GM19193 (cell line): ENCODE measurements around the gene CASKIN2.

Experiments
- POLR2A ChIP-seq: IDR thresholded peaks from 4 replicates; pipeline ENCODE4 v1.6.1; 2011; ENCODE audit not compliant: insufficient read depth, insufficient read length; ENCODE audit errors: extremely low read depth

Gene CASKIN2

GRCh38 chr17:75552425-75553294 lies 37.3 kb upstream of the CASKIN2 start:
- no peak for TF ChIP-seq POLR2A

- TF ChIP-seq POLR2A, result no peak
Observed at GRCh38 chr17:75551266-75551665, 35.9 kb upstream of the CASKIN2 start.

- TF ChIP-seq POLR2A, result no peak
Observed at GRCh38 chr17:75550139-75550465, 34.8 kb upstream of the CASKIN2 start.

GRCh38 chr17:75549246-75550138 lies 34.2 kb upstream of the CASKIN2 start:
- TF ChIP-seq POLR2A, result no peak

- TF ChIP-seq POLR2A, result no peak
Observed at GRCh38 chr17:75548813-75549212, 33.5 kb upstream of the CASKIN2 start.

GRCh38 chr17:75547091-75547490 lies 31.8 kb upstream of the CASKIN2 start:
- no peak for TF ChIP-seq POLR2A

GRCh38 chr17:75546181-75546580 lies 30.8 kb upstream of the CASKIN2 start:
- no peak for TF ChIP-seq POLR2A

GRCh38 chr17:75544250-75544649 lies 28.9 kb upstream of the CASKIN2 start:
- no peak for TF ChIP-seq POLR2A

GRCh38 chr17:75542728-75543336 lies 27.5 kb upstream of the CASKIN2 start:
- TF ChIP-seq POLR2A, result no peak

GRCh38 chr17:75542229-75542628 lies 26.9 kb upstream of the CASKIN2 start:
- TF ChIP-seq POLR2A, result no peak

GRCh38 chr17:75540923-75541503 lies 25.7 kb upstream of the CASKIN2 start:
- TF ChIP-seq POLR2A, result no peak

GRCh38 chr17:75539967-75540729 lies 24.8 kb upstream of the CASKIN2 start:
- TF ChIP-seq POLR2A, result no peak

GRCh38 chr17:75536366-75536765 lies 21.0 kb upstream of the CASKIN2 start:
- no peak for TF ChIP-seq POLR2A

- no peak for TF ChIP-seq POLR2A
Observed at GRCh38 chr17:75535871-75536270, 20.5 kb upstream of the CASKIN2 start.
